Activated CD8-positive, alpha-beta memory T cell treated with anti-CD3 and anti-CD28 coated beads for 1 hour (primary cell): ENCODE measurements around the gene SLC25A29.
"Not testable (repeated sequence)": the region's sequence is repeated elsewhere in the genome, so short reads cannot be mapped to it uniquely, and the experiment has no call there.

Experiments
- DNase-seq, 2 donors: peaks; one replicate each; pipeline ENCODE4 v3.0.0-alpha.2; 2020; ENCODE audit warnings: low read depth in 1 of 2; ENCODE audit errors: extremely low read depth in 1 of 2

The SLC25A29 gene

GRCh38 chr14:100295376-100296105 lies 10.7 kb downstream of the SLC25A29 start:
- DNase-seq, result no peak

- no peak for DNase-seq
These were observed 11.3 kb downstream of the SLC25A29 start for GRCh38 chr14:100294963-100295330.

GRCh38 chr14:100294213-100294962 lies 11.9 kb downstream of the SLC25A29 start:
- DNase-seq, result no peak

GRCh38 chr14:100293497-100294212 lies 12.6 kb downstream of the SLC25A29 start:
- no peak for DNase-seq

GRCh38 chr14:100292776-100293461 lies 13.3 kb downstream of the SLC25A29 start:
- no peak for DNase-seq

- DNase-seq, result no peak
These were observed 13.9 kb downstream of the SLC25A29 start for GRCh38 chr14:100292301-100292775.

- no peak for DNase-seq
These were observed 14.8 kb downstream of the SLC25A29 start for GRCh38 chr14:100291305-100292075.

- DNase-seq, result no peak
These were observed 15.5 kb downstream of the SLC25A29 start for GRCh38 chr14:100290607-100291304.

GRCh38 chr14:100289916-100290606 lies 16.2 kb downstream of the SLC25A29 start:
- DNase-seq, result no peak

- no peak for DNase-seq
These were observed 17.7 kb downstream of the SLC25A29 start for GRCh38 chr14:100288382-100289185.

- DNase-seq, result not testable (repeated sequence)
These were observed 18.3 kb downstream of the SLC25A29 start for GRCh38 chr14:100287998-100288295.

GRCh38 chr14:100287202-100287997 lies 18.8 kb downstream of the SLC25A29 start:
- DNase-seq, result no peak

GRCh38 chr14:100286484-100287191 lies 19.6 kb downstream of the SLC25A29 start:
- no peak for DNase-seq

- DNase-seq, result no peak
These were observed 20.3 kb downstream of the SLC25A29 start for GRCh38 chr14:100285913-100286400.

- peak in 1 of 2 donors; percentile 72 for DNase-seq
These were observed 21.0 kb downstream of the SLC25A29 start for GRCh38 chr14:100285021-100285912.
